H1 (cell line): ENCODE measurements around the gene MACROD2. TPM values are rescaled to one million over a fixed set of nuclear protein-coding genes. Genes with fewer than 3 reads are reported as not detected.

Experiments
- CTCF ChIA-PET: fragments of 300-600 bp; sonication (Branson Sonifier 250); formaldehyde crosslinking; loops from one replicate; lab custom pipeline; 2021; ENCODE audit not compliant: partially characterized antibody; lab: Charles Lee
- POLR2A ChIA-PET: fragments of 300-600 bp; sonication (Branson Sonifier 250); formaldehyde crosslinking; loops from one replicate; lab custom pipeline; 2021; ENCODE audit warnings: inconsistent platforms; ENCODE audit not compliant: partially characterized antibody; lab: Charles Lee
- DNase-seq, 2 experiments: peaks; one replicate each; pipeline versions ENCODE4 v3.0.0 to v3.0.0-alpha.2; 2010 to 2022; ENCODE audit warnings: low spot score in 2 of 2, low read depth in 1 of 2, mixed read lengths in 1 of 2
- FAIRE-seq: peaks from 2 replicates; lab custom pipeline; 2011; peaks lifted over from hg19 to GRCh38; lab: Jason Lieb, UNC
- H2AFZ ChIP-seq: 2 replicates; pipeline ENCODE4 v1.8.1; 2012; ENCODE audit warnings: low read length, inconsistent platforms
- H2AK5ac ChIP-seq: 2 replicates; pipeline ENCODE4 v1.6.1; 2013; ENCODE audit warnings: low read depth, low read length
- H2BK120ac ChIP-seq: replicated peaks from 2 replicates; pipeline ENCODE3; 2013; ENCODE audit warnings: low read depth, low read length, inconsistent platforms
- H2BK12ac ChIP-seq: 2 replicates; pipeline ENCODE4 v1.6.1; 2013; ENCODE audit warnings: low read depth, low read length
- H2BK15ac ChIP-seq: 2 replicates; pipeline ENCODE4 v1.6.1; 2013; ENCODE audit warnings: low read length
- H2BK20ac ChIP-seq: 2 replicates; pipeline ENCODE4 v1.6.1; 2013; ENCODE audit warnings: low read length
- H2BK5ac ChIP-seq: 2 replicates; pipeline ENCODE4 v1.6.1; 2013; ENCODE audit warnings: low read depth, low read length
- H3K14ac ChIP-seq: 2 replicates; pipeline ENCODE4 v1.6.1; 2013; ENCODE audit warnings: inconsistent platforms; ENCODE audit not compliant: insufficient read length
- H3K18ac ChIP-seq: 2 replicates; pipeline ENCODE4 v1.6.1; 2013; ENCODE audit warnings: low read length; ENCODE audit errors: extremely low read depth
- H3K23ac ChIP-seq: 2 replicates; pipeline ENCODE4 v1.6.1; 2013; ENCODE audit warnings: inconsistent platforms; ENCODE audit not compliant: insufficient read length
- H3K23me2 ChIP-seq: 2 replicates; pipeline ENCODE4 v1.6.1; 2013; ENCODE audit warnings: low read depth, low read length
- H3K27ac ChIP-seq: 2 replicates; pipeline ENCODE4 v1.6.1; 2011; ENCODE audit warnings: low read depth, low read length, inconsistent platforms
- H3K27me3 ChIP-seq, 4 experiments: replicated peaks in 1 of 4; 1 replicate in 1 of 4; 2 replicates in 3 of 4; pipeline versions ENCODE4 v1.6.1 to v1.8.1; 2011 to 2013; ENCODE audit warnings: low read length in 3 of 4, mild to moderate bottlenecking in 3 of 4, inconsistent platforms in 2 of 4, mixed read lengths in 2 of 4, moderate library complexity in 1 of 4; ENCODE audit not compliant: control insufficient read depth in 3 of 4, insufficient read depth in 3 of 4; ENCODE audit errors: extremely low read depth in 1 of 4
- H3K36me3 ChIP-seq, 4 experiments: 2 replicates each; pipeline versions ENCODE4 v1.6.1 to v1.8.1; 2011 to 2013; ENCODE audit warnings: mild to moderate bottlenecking in 4 of 4, low read length in 3 of 4, moderate library complexity in 2 of 4, control low read depth in 1 of 4, inconsistent platforms in 1 of 4; ENCODE audit not compliant: insufficient read depth in 4 of 4, control insufficient read depth in 2 of 4
- H3K4ac ChIP-seq: replicated peaks from 2 replicates; pipeline ENCODE3; 2013; ENCODE audit warnings: low read length, low read depth, mixed read lengths, inconsistent platforms; ENCODE audit not compliant: insufficient read length
- H3K4me1 ChIP-seq, 4 experiments: replicated peaks in 1 of 4; 1 replicate in 1 of 4; 2 replicates in 3 of 4; pipeline versions ENCODE4 v1.6.1 to v1.8.1; 2011 to 2013; ENCODE audit warnings: low read length in 3 of 4, inconsistent platforms in 2 of 4, mixed read lengths in 1 of 4; ENCODE audit not compliant: insufficient read depth in 4 of 4, control insufficient read depth in 3 of 4
- H3K4me2 ChIP-seq, 2 experiments: 2 replicates each; pipeline versions ENCODE4 v1.6.1 to v1.8.1; 2011 to 2013; ENCODE audit warnings: low read depth in 2 of 2, low read length in 2 of 2, control low read depth in 1 of 2, inconsistent platforms in 1 of 2, mild to moderate bottlenecking in 1 of 2; ENCODE audit not compliant: insufficient read depth in 1 of 2
- H3K4me3 ChIP-seq, 4 experiments: fragments of 200-600, 300-600 bp in 1 of 4; sonication (generic), shearing (Covaris generic), sonication (Bioruptor Twin) in 1 of 4; 2 replicates each; pipeline versions ENCODE4 v1.5.1 to v1.8.1; 2011 to 2016; ENCODE audit warnings: low read length in 4 of 4, low read depth in 3 of 4, control low read depth in 2 of 4, inconsistent platforms in 2 of 4, mild to moderate bottlenecking in 2 of 4, mixed read lengths in 1 of 4, moderate library complexity in 1 of 4; ENCODE audit not compliant: insufficient read depth in 2 of 4; ENCODE audit errors: extremely low read depth in 1 of 4
- H3K56ac ChIP-seq: replicated peaks from 2 replicates; pipeline ENCODE3; 2013; ENCODE audit warnings: low read depth, mild to moderate bottlenecking, mixed read lengths, low read length, inconsistent platforms; ENCODE audit not compliant: insufficient read length
- H3K79me1 ChIP-seq: 2 replicates; pipeline ENCODE4 v1.6.1; 2013; ENCODE audit warnings: low read depth, low read length, control low read depth
- H3K79me2 ChIP-seq, 2 experiments: 2 replicates each; pipeline versions ENCODE4 v1.6.1 to v1.8.1; 2012 to 2013; ENCODE audit warnings: low read length in 2 of 2, mild to moderate bottlenecking in 2 of 2, inconsistent platforms in 1 of 2; ENCODE audit not compliant: insufficient read depth in 2 of 2, control insufficient read depth in 1 of 2
- H3K9ac ChIP-seq, 4 experiments: replicated peaks in 1 of 4; 1 replicate in 1 of 4; 2 replicates in 3 of 4; pipeline versions ENCODE4 v1.6.1 to v1.8.1; 2011 to 2013; ENCODE audit warnings: low read depth in 3 of 4, low read length in 3 of 4, control low read depth in 2 of 4, mild to moderate bottlenecking in 2 of 4, moderate library complexity in 2 of 4, inconsistent platforms in 1 of 4; ENCODE audit errors: extremely low read depth in 1 of 4
- H3K9me3 ChIP-seq, 2 experiments: 2 replicates each; pipeline versions ENCODE4 v1.6.1 to v1.8.1; 2012 to 2013; ENCODE audit warnings: mild to moderate bottlenecking in 2 of 2, moderate library complexity in 2 of 2, control low read depth in 1 of 2, inconsistent platforms in 1 of 2, low read depth in 1 of 2, low read length in 1 of 2, mixed read lengths in 1 of 2; ENCODE audit not compliant: insufficient read depth in 2 of 2
- H4K20me1 ChIP-seq, 2 experiments: replicated peaks in 1 of 2; 2 replicates each; pipeline versions ENCODE3 to v1.8.1; 2011 to 2013; ENCODE audit warnings: inconsistent platforms in 2 of 2, low read length in 2 of 2, mild to moderate bottlenecking in 1 of 2; ENCODE audit not compliant: insufficient read depth in 2 of 2, control insufficient read depth in 1 of 2
- H4K5ac ChIP-seq: 2 replicates; pipeline ENCODE4 v1.6.1; 2013; ENCODE audit warnings: low read length, low read depth, mixed read lengths, inconsistent platforms; ENCODE audit not compliant: insufficient read length
- H4K8ac ChIP-seq: 2 replicates; pipeline ENCODE4 v1.8.0; 2013; ENCODE audit warnings: mild to moderate bottlenecking, moderate library complexity, low read length, inconsistent platforms; ENCODE audit not compliant: insufficient read depth; ENCODE audit errors: extremely low read depth
- H4K91ac ChIP-seq: replicated peaks from 2 replicates; pipeline ENCODE3; 2013; ENCODE audit warnings: low read length, mixed read lengths, inconsistent platforms; ENCODE audit not compliant: insufficient read length
- ATF3 ChIP-seq: IDR thresholded peaks from 2 replicates; pipeline ENCODE4 v1.6.1; 2011; ENCODE audit warnings: low read depth, mild to moderate bottlenecking, low read length; ENCODE audit not compliant: insufficient read depth
- CBX8 ChIP-seq: fragments of 300-800, 300-1000 bp; sonication (generic); IDR thresholded peaks from 2 replicates; pipeline ENCODE4 v1.7.1; 2016; ENCODE audit warnings: low read depth, low read length, borderline replicate concordance
- CHD1 ChIP-seq: IDR thresholded peaks from 2 replicates; pipeline ENCODE4 v1.6.1; 2012; ENCODE audit warnings: low read depth, low read length, improper control_type of control experiment
- EGR1 ChIP-seq: IDR thresholded peaks from 2 replicates; pipeline ENCODE4 v1.6.1; 2011; ENCODE audit warnings: low read depth, low read length, borderline replicate concordance
- JUND ChIP-seq: IDR thresholded peaks from 2 replicates; pipeline ENCODE4 v1.6.1; 2011; ENCODE audit warnings: mild to moderate bottlenecking, improper control_type of control experiment, low read length
- MAX ChIP-seq: IDR thresholded peaks from 2 replicates; pipeline ENCODE4 v1.6.1; 2012; ENCODE audit warnings: inconsistent platforms
- RFX5 ChIP-seq: IDR thresholded peaks from 2 replicates; pipeline ENCODE4 v1.6.1; 2011; ENCODE audit warnings: low read depth, low read length, improper control_type of control experiment, borderline replicate concordance
- SAP30 ChIP-seq: fragments of 300-600 bp; sonication (generic); IDR thresholded peaks from 2 replicates; pipeline ENCODE4 v1.7.1; 2012; ENCODE audit warnings: low read length, moderate library complexity, mild to moderate bottlenecking, inconsistent platforms; ENCODE audit not compliant: insufficient read depth, insufficient replicate concordance
- SIX5 ChIP-seq: IDR thresholded peaks from 2 replicates; pipeline ENCODE4 v1.6.1; 2011; ENCODE audit warnings: mild to moderate bottlenecking, low read depth, low read length
- TAF1 ChIP-seq: IDR thresholded peaks from 2 replicates; pipeline ENCODE4 v1.6.1; 2011; ENCODE audit warnings: mild to moderate bottlenecking, low read depth, low read length
- TAF7 ChIP-seq: optimal IDR thresholded peaks from 2 replicates; pipeline ENCODE3; 2011; ENCODE audit warnings: low read depth, mild to moderate bottlenecking, inconsistent platforms, low read length, moderate library complexity, borderline replicate concordance
- TEAD4 ChIP-seq: IDR thresholded peaks from 2 replicates; pipeline ENCODE4 v1.6.1; 2012; ENCODE audit warnings: low read depth, low read length, inconsistent platforms, mixed read lengths
- USF2 ChIP-seq: IDR thresholded peaks from 2 replicates; pipeline ENCODE4 v1.6.1; 2011; ENCODE audit warnings: low read length, improper control_type of control experiment
- WGBS, 2 experiments: shearing (Covaris generic) in 1 of 2; methylation state at CpG; one replicate each; pipeline versions ENCODE4 v1.1.6 to v1.1.7; 2013 to 2015; ENCODE audit warnings: low lambda C conversion rate in 2 of 2, mixed read lengths in 2 of 2, inconsistent platforms in 1 of 2, low coverage in 1 of 2, missing lambda C conversion rate in 1 of 2; ENCODE audit not compliant: insufficient replicate concordance in 2 of 2, insufficient coverage in 1 of 2, insufficient read length in 1 of 2; ENCODE audit errors: extremely low coverage in 1 of 2, missing lambda C conversion rate in 1 of 2; 5-methylcytosine and 5-hydroxymethylcytosine counted together
- polyA plus RNA-seq, 7 experiments: library from polyadenylated mRNA; depleted of rRNA in 3 of 7; stranded (reverse) in 5 of 7; unstranded in 2 of 7; fragments of >200 nt in 5 of 7; fragments of 200-250 nt in 2 of 7; gene quantifications; 1 replicate in 5 of 7; 2 replicates in 1 of 7; 4 replicates in 1 of 7; pipeline versions ENCODE4 v1.2.1 to v1.2.3, GENCODE V29; 2011 to 2013; ENCODE audit warnings: missing spikeins in 2 of 7, mixed read lengths in 2 of 7
- total RNA-seq: library from RNA; stranded (reverse); fragmentation: NEBNext Ultra II Directional; extraction: Animal tissue kit (Norgen Biotek cat#: 25700); gene quantifications from 2 replicates; pipeline ENCODE4 v1.2.1, GENCODE V29; 2021

The MACROD2 gene
- total and polyA plus RNA-seq, 2 of the 8 experiments (the other 6 are each of a cell fraction or from before 2014, with no cell fraction given), result 0.70 to 3.9 TPM

GRCh38 chr20:13947719-13948118, 47.6 kb upstream of the MACROD2 start:
- H3K18ac ChIP-seq, result no peak overlapping the region
- no peak overlapping the region for H3K9ac ChIP-seq
- H4K20me1 ChIP-seq, result no peaks in the 10 kb centered on the region
- peaks cover 3 to 5% of the 10 kb centered on the region in 2 experiments; a peak in 1 of 4 replicates for H3K9me3 ChIP-seq
- H4K8ac ChIP-seq, result no peak overlapping the region
- no peak overlapping the region for H2BK12ac ChIP-seq
- no peaks in the 10 kb centered on the region for H3K79me2 ChIP-seq
- no peaks in the 10 kb centered on the region for H3K27me3 ChIP-seq
- H3K14ac ChIP-seq, result no peak overlapping the region
- H2BK5ac ChIP-seq, result no peak overlapping the region
- no peak overlapping the region for H3K23ac ChIP-seq
- DNase-seq, result no peak
- H3K23me2 ChIP-seq, result no peaks in the 10 kb centered on the region
- no peak overlapping the region for H2BK120ac ChIP-seq
- H2BK15ac ChIP-seq, result no peak overlapping the region
- no peak overlapping the region for H2BK20ac ChIP-seq
- no peaks in the 10 kb centered on the region for H3K36me3 ChIP-seq
- no peak overlapping the region for H4K91ac ChIP-seq
- H3K4me3 ChIP-seq, result no peak overlapping the region
- FAIRE-seq, result no peak
- no peak overlapping the region for H2AFZ ChIP-seq
- no peaks in the 10 kb centered on the region for H3K4me1 ChIP-seq
- H4K5ac ChIP-seq, result no peak overlapping the region
- H3K56ac ChIP-seq, result no peak overlapping the region
- POLR2A ChIA-PET, result no interaction called here
- no peak overlapping the region for H2AK5ac ChIP-seq
- H3K4ac ChIP-seq, result no peak overlapping the region
- CTCF ChIA-PET, result interaction anchor here (0.6 to 1.8 kb wide), 5 partner anchors 22 to 128 kb away, joined by 3 to 5 read pairs (median 5); no protein-coding TSS in a partner anchor
- no peak overlapping the region for H3K27ac ChIP-seq
- WGBS, 2 experiments, result 94% methylated on average over 3 of the region's 3 CpGs; no CpG with 5 or more reads in 1 of the 2 experiments
- no peaks in the 10 kb centered on the region for H3K79me1 ChIP-seq
- H3K4me2 ChIP-seq, result no peak overlapping the region
- TF ChIP-seq RFX5 (no peak), CHD1 (no peak), SAP30 (no peak), ATF3 (no peak), USF2 (no peak), MAX (no peak), TEAD4 (no peak), SIX5 (no peak), EGR1 (no peak), JUND (no peak), TAF1 (no peak), TAF7 (no peak), CBX8 (no peak)
